ENCODE data around the gene HOXC11. TPM values are rescaled to one million over a fixed set of nuclear protein-coding genes. Genes with fewer than 3 reads are reported as not detected.

HOXC11 gene
- total and polyA plus RNA-seq, 2 donors (not counting 1 experiment from before 2014, with no cell fraction given), result not detected

- DNase-seq (no peak), ATAC-seq (ENCODE audit: low read depth) (no peak)
- H3K4me1 Mint-ChIP-seq, result peaks cover 5% of the 10 kb centered on the region
- no peak overlapping the region for H3K27ac Mint-ChIP-seq
- Histone ChIP-seq H3K4me3 (ENCODE audit: control extremely low read depth in 1 of 5, extremely low read depth in 1 of 5, insufficient read depth in 1 of 5, low read depth in 2 of 5, low read length in 4 of 5) (no peak overlapping the region), H3K4me1 (ENCODE audit: control insufficient read depth in 2 of 2, insufficient read depth in 2 of 2, low read length in 2 of 2) (peaks cover 5 to 35% of the 10 kb centered on the region in 2 donors), H3K27ac (ENCODE audit: low read length in 2 of 2) (no peak overlapping the region), H3K9ac (ENCODE audit: low read length) (no peak overlapping the region), H3K27me3 (replicated peaks in 1 of 4; ENCODE audit: control extremely low read depth in 1 of 4, control insufficient read depth in 3 of 4, insufficient read depth in 4 of 4, low read length in 3 of 4) (peaks cover 0 to 99% (median 86%) of the 10 kb centered on the region in 4 experiments), H3K36me3 (replicated peaks in 1 of 2; ENCODE audit: control extremely low read depth in 1 of 2, control insufficient read depth in 1 of 2, extremely low read depth in 1 of 2, insufficient read depth in 2 of 2, low read length in 1 of 2) (no peaks in the 10 kb centered on the region), H3K9me3 (ENCODE audit: control extremely low read depth in 1 of 3, control insufficient read depth in 2 of 3, insufficient read depth in 1 of 3, low read length in 2 of 3) (peaks cover 0 to 67% (median 11%) of the 10 kb centered on the region in 3 donors), H4K20me1 (ENCODE audit: control insufficient read depth, insufficient read depth, low read length, poor library complexity, severe bottlenecking) (no peaks in the 10 kb centered on the region), H3K79me2 (ENCODE audit: control insufficient read depth, insufficient read depth, low read length) (no peaks in the 10 kb centered on the region), H2AFZ (ENCODE audit: insufficient read depth, low read depth, low read length, poor library complexity, severe bottlenecking) (no peak overlapping the region), H3K4me2 (replicated peaks; ENCODE audit: low read depth, low read length, poor library complexity, severe bottlenecking) (no peak overlapping the region)
- TF ChIP-seq, protein P1, sequence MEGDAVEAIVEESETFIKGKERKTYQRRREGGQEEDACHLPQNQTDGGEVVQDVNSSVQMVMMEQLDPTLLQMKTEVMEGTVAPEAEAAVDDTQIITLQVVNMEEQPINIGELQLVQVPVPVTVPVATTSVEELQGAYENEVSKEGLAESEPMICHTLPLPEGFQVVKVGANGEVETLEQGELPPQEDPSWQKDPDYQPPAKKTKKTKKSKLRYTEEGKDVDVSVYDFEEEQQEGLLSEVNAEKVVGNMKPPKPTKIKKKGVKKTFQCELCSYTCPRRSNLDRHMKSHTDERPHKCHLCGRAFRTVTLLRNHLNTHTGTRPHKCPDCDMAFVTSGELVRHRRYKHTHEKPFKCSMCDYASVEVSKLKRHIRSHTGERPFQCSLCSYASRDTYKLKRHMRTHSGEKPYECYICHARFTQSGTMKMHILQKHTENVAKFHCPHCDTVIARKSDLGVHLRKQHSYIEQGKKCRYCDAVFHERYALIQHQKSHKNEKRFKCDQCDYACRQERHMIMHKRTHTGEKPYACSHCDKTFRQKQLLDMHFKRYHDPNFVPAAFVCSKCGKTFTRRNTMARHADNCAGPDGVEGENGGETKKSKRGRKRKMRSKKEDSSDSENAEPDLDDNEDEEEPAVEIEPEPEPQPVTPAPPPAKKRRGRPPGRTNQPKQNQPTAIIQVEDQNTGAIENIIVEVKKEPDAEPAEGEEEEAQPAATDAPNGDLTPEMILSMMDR (IDR thresholded peaks at IDR 0.05), result no peak
- no peak for TF ChIP-seq EZH2 (IDR thresholded peaks at IDR 0.05; ENCODE audit: borderline replicate concordance, insufficient read depth, low read depth, low read length, poor library complexity, severe bottlenecking)
- ChIA-PET POLR2A (no interaction called here), CTCF (no interaction called here)
- 6% methylated on average over 31 of the region's 34 CpGs for WGBS (ENCODE audit: insufficient coverage)
- peaks cover 75% of the 10 kb centered on the region for H3K27me3 Mint-ChIP-seq
- intact Hi-C loops (cut with micrococcal nuclease), result loop anchor here (5.0 kb wide), 2 partner anchors 47 to 62 kb away; no protein-coding TSS in a partner anchor
- no peak overlapping the region for H3K4me3 Mint-ChIP-seq
- no peaks in the 10 kb centered on the region for H3K9me3 Mint-ChIP-seq (ENCODE audit: insufficient read depth)
Measured at GRCh38 chr12:53949631-53950436, 23.1 kb upstream of the HOXC11 start.

DNA sequence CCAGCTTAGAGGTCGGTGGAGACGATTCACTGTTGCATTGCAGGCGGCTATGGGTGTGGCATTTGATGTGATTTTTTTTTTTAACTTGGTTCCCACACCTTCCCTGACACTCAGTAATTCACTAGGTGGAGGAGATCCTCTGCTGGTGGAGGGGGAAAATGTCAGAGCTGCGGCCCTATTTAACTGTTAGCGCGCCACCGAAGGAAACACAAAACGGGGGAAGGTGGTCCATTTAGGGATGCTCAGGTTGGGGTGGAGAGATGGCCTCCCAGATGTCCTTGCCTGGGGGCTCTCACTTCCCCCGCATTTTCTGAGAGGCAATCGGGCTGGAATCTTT lies 22.5 kb upstream of the HOXC11 start:
- H3K36me3 ChIP-seq (replicated peaks in 1 of 2; ENCODE audit: control extremely low read depth in 1 of 2, control insufficient read depth in 1 of 2, extremely low read depth in 1 of 2, insufficient read depth in 2 of 2, low read length in 1 of 2), result no peaks in the 10 kb centered on the region
- Mint-ChIP-seq H3K4me3 (no peak overlapping the region), H3K27ac (peak overlapping the region; percentile 46), H3K27me3 (peaks cover 70% of the 10 kb centered on the region), H3K4me1 (peaks cover 5% of the 10 kb centered on the region), H3K9me3 (ENCODE audit: insufficient read depth) (no peaks in the 10 kb centered on the region)
- intact Hi-C loops (cut with micrococcal nuclease), result loop anchor here (5.0 kb wide), 2 partner anchors 47 to 62 kb away; no protein-coding TSS in a partner anchor
- ChIA-PET POLR2A (no interaction called here), CTCF (no interaction called here)
- H3K4me1 ChIP-seq (ENCODE audit: control insufficient read depth in 2 of 2, insufficient read depth in 2 of 2, low read length in 2 of 2), result peaks cover 5 to 34% of the 10 kb centered on the region in 2 donors
- ATAC-seq (ENCODE audit: low read depth), result no peak
- H3K9me3 ChIP-seq (ENCODE audit: control extremely low read depth in 1 of 3, control insufficient read depth in 2 of 3, insufficient read depth in 1 of 3, low read length in 2 of 3), result peaks cover 0 to 66% (median 11%) of the 10 kb centered on the region in 3 donors
- H3K79me2 ChIP-seq (ENCODE audit: control insufficient read depth, insufficient read depth, low read length), result no peaks in the 10 kb centered on the region
- peaks cover 0 to 98% (median 83%) of the 10 kb centered on the region in 4 experiments for H3K27me3 ChIP-seq (replicated peaks in 1 of 4; ENCODE audit: control extremely low read depth in 1 of 4, control insufficient read depth in 3 of 4, insufficient read depth in 4 of 4, low read length in 3 of 4)
- no peak overlapping the region for H2AFZ ChIP-seq (ENCODE audit: insufficient read depth, low read depth, low read length, poor library complexity, severe bottlenecking)
- DNase-seq, result no peak
- no peak overlapping the region for H3K4me3 ChIP-seq (ENCODE audit: control extremely low read depth in 1 of 5, extremely low read depth in 1 of 5, insufficient read depth in 1 of 5, low read depth in 2 of 5, low read length in 4 of 5)
- WGBS (ENCODE audit: insufficient coverage), result 17% methylated on average over 6 of the region's 10 CpGs
- TF ChIP-seq EZH2 (IDR thresholded peaks at IDR 0.05; ENCODE audit: borderline replicate concordance, insufficient read depth, low read depth, low read length, poor library complexity, severe bottlenecking), result no peak
- TF ChIP-seq, protein P1 (IDR thresholded peaks at IDR 0.05), result no peak
- H3K27ac ChIP-seq (ENCODE audit: low read length in 2 of 2), result no peak overlapping the region
- H3K4me2 ChIP-seq (replicated peaks; ENCODE audit: low read depth, low read length, poor library complexity, severe bottlenecking), result no peak overlapping the region
- H4K20me1 ChIP-seq (ENCODE audit: control insufficient read depth, insufficient read depth, low read length, poor library complexity, severe bottlenecking), result no peaks in the 10 kb centered on the region
- H3K9ac ChIP-seq (ENCODE audit: low read length), result no peak overlapping the region
